Measurements from ENCODE around the gene CEND1.
"Not testable (repeated sequence)": the region's sequence is repeated elsewhere in the genome, so short reads cannot be mapped to it uniquely, and the experiment has no call there.

Gene CEND1

DNA sequence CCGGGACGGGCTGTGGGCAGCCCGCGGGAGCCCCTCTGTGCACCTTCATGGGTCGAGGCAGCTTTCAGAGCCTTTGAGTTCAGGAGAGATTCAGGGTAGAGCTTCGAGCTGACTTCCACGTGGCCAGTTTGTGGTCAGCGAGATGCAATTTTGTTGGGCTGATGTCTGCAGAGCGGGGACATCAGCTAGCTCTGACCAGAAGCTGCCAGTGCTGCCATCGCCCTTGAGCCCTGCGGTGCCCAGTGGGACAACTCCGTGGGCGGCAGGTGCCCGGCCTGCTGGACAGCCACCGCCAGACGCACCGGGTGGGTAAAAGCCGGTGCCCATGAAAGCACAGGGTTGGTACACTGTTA is 41.9 kb downstream of the CEND1 start:
- Histone ChIP-seq H3K36me3 (ENCODE audit: control insufficient read depth, insufficient read depth, low read length) (peaks cover 8% of the 10 kb centered on the region), H3K4me1 (ENCODE audit: control insufficient read depth, insufficient read depth, low read length) (peaks cover 11% of the 10 kb centered on the region), H3K4me3 (ENCODE audit: low read depth, low read length) (peak overlapping the region; percentile 58), H3K9ac (ENCODE audit: low read depth, low read length) (peak overlapping the region; percentile 79), H3K27me3 (ENCODE audit: control insufficient read depth, insufficient read depth, low read length) (no peaks in the 10 kb centered on the region), H3K9me3 (ENCODE audit: control insufficient read depth, insufficient read depth, low read length) (no peaks in the 10 kb centered on the region)

DNA sequence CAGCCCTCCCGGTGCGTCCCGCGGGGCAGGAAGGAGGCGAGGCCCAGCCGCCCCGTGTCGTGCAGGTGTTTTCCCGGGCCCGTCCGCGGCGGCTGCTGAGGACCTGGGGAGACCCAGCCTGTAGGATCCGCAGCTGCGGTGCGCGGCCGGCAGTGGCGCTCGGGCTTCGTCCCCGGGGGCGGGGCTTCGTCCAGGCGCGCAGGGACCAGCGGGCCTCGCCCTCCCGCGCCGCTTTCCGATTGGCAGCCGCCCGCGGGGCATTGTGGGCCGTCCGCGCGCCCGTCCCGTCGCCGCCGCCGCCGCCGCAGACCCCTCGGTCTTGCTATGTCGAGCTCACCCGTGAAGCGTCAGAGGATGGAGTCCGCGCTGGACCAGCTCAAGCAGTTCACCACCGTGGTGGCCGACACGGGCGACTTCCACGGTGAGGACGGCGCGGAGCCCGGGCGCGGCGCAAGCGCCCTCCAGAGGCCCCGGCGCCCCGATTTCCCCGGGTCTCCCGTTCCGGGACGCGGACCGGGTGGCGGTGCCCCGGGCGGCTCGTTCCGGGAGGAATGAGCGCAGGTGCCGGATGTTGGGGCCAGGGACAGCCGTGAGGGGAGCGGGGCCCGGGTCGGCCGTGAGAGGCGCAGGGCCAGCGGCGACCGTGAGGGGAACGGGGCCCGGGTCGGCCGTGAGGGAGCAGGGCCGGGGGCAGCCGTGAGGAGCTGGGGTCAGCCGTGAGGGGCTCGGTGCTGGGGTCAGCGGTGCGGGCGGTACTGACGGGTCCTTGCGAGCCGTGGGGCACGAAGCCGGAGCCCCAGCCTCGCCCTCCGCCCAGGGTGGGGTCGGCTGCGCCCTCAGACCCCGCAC is 42.5 kb downstream of the CEND1 start, which contains the start of gene TALDO1:
TSS of gene TALDO1 (plus strand) at position 307 of the 849 bp plus-strand sequence. CDS start at position 325, 18 bp downstream.
- Histone ChIP-seq H3K36me3 (ENCODE audit: control insufficient read depth, insufficient read depth, low read length) (peaks cover 6% of the 10 kb centered on the region), H3K4me3 (ENCODE audit: low read depth, low read length) (peak within 1 kb of the TSS; percentile 84), H3K27me3 (ENCODE audit: control insufficient read depth, insufficient read depth, low read length) (no peaks in the 10 kb centered on the region), H3K9ac (ENCODE audit: low read depth, low read length) (peak within 1 kb of the TSS; percentile 79), H3K9me3 (ENCODE audit: control insufficient read depth, insufficient read depth, low read length) (no peaks in the 10 kb centered on the region), H3K4me1 (ENCODE audit: control insufficient read depth, insufficient read depth, low read length) (peaks cover 11% of the 10 kb centered on the region)

DNA sequence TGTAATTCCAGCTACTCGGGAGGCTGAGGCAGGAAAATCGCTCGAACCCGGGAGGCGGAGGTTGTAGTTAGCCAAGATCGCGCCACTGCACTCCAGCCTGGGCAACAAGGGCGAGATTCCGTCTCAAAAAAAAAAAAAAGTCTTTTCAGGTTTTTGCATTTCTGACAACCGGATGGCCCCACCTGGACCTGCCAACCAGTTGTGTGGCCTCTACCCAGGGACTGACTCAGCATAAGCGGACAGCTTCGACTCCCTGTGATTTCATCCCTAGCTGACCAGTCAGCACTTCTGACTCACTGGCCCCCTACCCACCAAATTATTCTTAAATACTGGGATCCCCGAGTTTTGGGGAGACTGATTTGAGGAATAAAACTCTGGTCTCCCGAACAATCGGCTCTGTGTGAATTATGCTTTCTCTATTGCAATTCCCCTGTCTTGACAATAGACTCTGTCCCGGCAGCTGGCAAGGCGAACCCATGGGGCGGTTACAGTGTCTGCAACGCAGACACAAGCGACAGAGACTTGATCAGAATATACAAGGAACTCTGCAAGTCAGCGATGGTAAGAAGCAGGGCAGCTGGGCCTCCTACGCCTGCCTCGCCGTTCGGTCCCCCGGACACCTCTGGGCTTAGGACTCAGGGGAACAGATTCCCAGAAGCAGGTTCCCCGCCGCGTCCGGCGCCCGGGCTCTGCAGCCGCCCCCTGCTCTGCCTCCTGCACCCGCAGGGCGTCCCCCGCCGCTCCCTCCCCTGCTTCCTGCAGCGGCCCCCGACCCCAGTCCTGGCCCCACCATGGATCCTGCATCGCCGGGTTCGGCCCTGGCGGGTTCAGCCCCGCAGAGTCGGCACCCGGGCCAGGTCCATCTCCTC is 43.4 kb downstream of the CEND1 start:
- Histone ChIP-seq H3K9me3 (ENCODE audit: control insufficient read depth, insufficient read depth, low read length) (no peaks in the 10 kb centered on the region), H3K36me3 (ENCODE audit: control insufficient read depth, insufficient read depth, low read length) (peaks cover 5% of the 10 kb centered on the region), H3K9ac (ENCODE audit: low read depth, low read length) (peak overlapping the region; percentile 76), H3K4me1 (ENCODE audit: control insufficient read depth, insufficient read depth, low read length) (peaks cover 11% of the 10 kb centered on the region), H3K27me3 (ENCODE audit: control insufficient read depth, insufficient read depth, low read length) (no peaks in the 10 kb centered on the region), H3K4me3 (ENCODE audit: low read depth, low read length) (peak overlapping the region; percentile 84)

DNA sequence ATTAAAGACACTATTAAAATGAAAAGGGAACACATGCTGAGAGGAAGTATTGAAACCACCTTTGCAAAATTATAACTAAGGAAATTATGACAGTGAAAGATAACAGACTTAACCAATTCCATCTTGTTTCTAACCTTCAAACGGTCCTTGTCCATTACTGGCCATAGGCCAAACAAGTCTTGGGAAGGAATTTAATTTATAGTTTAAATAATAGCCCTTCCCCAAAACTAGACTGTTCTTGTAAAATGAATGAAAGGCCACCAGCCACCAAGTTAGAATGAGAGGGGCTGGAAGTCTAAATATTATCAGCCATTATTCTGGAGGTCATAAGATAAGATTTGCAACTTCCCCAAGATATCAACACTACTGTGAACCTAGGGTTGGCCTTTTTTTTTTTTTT is 44.5 kb downstream of the CEND1 start:
- Histone ChIP-seq H3K27me3 (ENCODE audit: control insufficient read depth, insufficient read depth, low read length) (no peaks in the 10 kb centered on the region), H3K4me1 (ENCODE audit: control insufficient read depth, insufficient read depth, low read length) (peaks cover 11% of the 10 kb centered on the region), H3K4me3 (ENCODE audit: low read depth, low read length) (no peak overlapping the region), H3K36me3 (ENCODE audit: control insufficient read depth, insufficient read depth, low read length) (peaks cover 5% of the 10 kb centered on the region), H3K9ac (ENCODE audit: low read depth, low read length) (no peak overlapping the region), H3K9me3 (ENCODE audit: control insufficient read depth, insufficient read depth, low read length) (no peaks in the 10 kb centered on the region)

DNA sequence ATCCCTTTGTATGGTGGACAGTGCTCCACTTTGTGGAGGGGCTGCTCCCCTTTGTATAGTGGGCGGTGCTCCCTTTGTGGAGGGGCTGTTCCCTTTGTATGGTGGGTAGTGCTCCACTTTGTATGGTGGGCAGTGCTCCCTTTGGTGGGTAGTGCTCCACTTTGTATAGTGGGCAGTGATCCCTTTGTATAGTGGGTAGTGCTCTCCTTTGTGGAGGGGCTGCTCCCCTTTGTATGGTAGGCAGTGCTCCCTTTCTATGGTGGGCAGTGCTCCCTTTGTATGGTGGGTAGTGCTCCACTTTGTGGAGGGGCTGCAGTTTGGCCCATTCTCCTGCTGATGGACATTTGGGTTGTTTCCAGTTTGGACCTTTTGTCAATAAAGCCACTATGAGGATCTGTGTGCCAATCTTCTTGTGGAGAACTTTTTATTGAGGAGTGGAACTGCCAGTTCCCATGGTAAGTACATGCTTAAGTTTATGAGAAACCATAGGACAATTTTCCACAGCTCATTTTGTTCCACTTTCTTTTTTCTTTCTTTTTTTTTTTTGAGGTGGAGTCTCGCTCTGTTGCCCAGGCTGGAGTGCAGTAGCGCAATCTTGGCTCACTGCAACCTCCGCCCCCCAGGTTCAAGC is 47.2 kb downstream of the CEND1 start:
- Histone ChIP-seq H3K4me3 (ENCODE audit: low read depth, low read length) (no peak overlapping the region), H3K4me1 (ENCODE audit: control insufficient read depth, insufficient read depth, low read length) (peaks cover 9% of the 10 kb centered on the region), H3K9ac (ENCODE audit: low read depth, low read length) (no peak overlapping the region), H3K27me3 (ENCODE audit: control insufficient read depth, insufficient read depth, low read length) (no peaks in the 10 kb centered on the region), H3K36me3 (ENCODE audit: control insufficient read depth, insufficient read depth, low read length) (no peaks in the 10 kb centered on the region), H3K9me3 (ENCODE audit: control insufficient read depth, insufficient read depth, low read length) (no peaks in the 10 kb centered on the region)

DNA sequence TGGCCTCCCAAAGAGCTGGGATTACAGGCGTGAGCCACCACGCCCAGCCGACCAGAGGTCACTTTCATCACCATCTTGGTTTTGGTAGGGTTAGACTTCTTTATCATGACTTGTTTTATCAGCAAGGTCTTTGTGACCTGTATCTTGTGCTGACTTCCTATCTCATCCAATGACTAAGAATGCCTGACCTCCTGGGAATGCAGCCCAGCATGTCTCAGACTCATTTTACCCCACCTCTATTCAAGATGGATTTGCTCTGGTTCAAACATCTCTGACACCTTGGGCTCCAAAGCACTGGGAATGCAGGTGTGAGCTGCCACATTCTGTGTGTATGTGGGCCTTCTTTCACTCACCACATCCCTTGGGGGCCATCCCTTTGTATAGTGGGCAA is 47.7 kb downstream of the CEND1 start:
- no peak overlapping the region for H3K9ac ChIP-seq (ENCODE audit: low read depth, low read length)
- H3K4me3 ChIP-seq (ENCODE audit: low read depth, low read length): no peak overlapping the region
- H3K36me3 ChIP-seq (ENCODE audit: control insufficient read depth, insufficient read depth, low read length): no peaks in the 10 kb centered on the region
- H3K9me3 ChIP-seq (ENCODE audit: control insufficient read depth, insufficient read depth, low read length): no peaks in the 10 kb centered on the region
- no peaks in the 10 kb centered on the region for H3K27me3 ChIP-seq (ENCODE audit: control insufficient read depth, insufficient read depth, low read length)
- H3K4me1 ChIP-seq (ENCODE audit: control insufficient read depth, insufficient read depth, low read length): peaks cover 9% of the 10 kb centered on the region

DNA sequence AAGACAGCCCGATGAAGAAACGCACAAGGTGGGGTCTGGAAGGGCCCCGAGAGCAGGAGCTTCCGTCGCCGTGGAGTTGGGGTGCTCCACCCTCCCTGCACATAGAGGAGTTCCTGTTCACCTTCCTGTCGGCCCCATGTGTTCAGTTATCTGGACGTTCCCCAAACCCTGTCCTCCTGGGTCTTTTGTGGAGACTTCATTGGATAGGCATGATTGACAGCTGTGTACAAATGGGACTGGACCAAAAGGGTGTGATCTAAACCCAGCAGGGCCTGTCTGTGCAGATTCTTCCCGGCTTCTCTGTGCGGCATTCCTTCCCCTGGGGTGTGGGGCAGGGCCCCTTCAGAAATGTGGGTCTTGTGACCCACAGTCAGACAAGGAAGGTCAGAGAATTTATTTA is 52.0 kb downstream of the CEND1 start:
- H3K4me3 ChIP-seq (ENCODE audit: low read depth, low read length); H3K9me3 ChIP-seq (ENCODE audit: control insufficient read depth, insufficient read depth, low read length); H3K9ac ChIP-seq (ENCODE audit: low read depth, low read length); H3K4me1 ChIP-seq (ENCODE audit: control insufficient read depth, insufficient read depth, low read length); H3K36me3 ChIP-seq (ENCODE audit: control insufficient read depth, insufficient read depth, low read length); H3K27me3 ChIP-seq (ENCODE audit: control insufficient read depth, insufficient read depth, low read length): not testable (repeated sequence)

DNA sequence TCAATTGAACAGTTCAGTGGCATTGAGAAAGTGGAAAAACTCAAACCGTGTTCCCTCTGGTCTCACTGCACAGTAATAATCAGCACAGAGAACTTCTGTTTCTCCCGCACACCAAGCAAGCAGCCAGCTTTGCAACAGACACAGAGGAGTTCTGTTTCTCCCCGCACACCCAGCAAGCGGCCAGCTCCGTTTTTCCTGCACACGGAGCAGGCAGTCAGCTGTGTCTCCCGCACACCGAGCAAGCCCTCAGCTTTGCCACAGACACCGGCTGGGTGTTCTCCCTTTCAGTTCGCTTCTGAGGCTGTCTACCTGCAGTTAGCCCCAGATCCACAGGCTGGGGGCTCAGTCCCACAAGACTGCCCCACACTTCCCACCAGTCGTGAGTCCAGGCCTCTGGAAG is 52.5 kb downstream of the CEND1 start:
- Histone ChIP-seq H3K36me3 (ENCODE audit: control insufficient read depth, insufficient read depth, low read length) (no peaks in the 10 kb centered on the region), H3K9ac (ENCODE audit: low read depth, low read length) (no peak overlapping the region), H3K4me1 (ENCODE audit: control insufficient read depth, insufficient read depth, low read length) (peaks cover 2% of the 10 kb centered on the region), H3K9me3 (ENCODE audit: control insufficient read depth, insufficient read depth, low read length) (no peaks in the 10 kb centered on the region), H3K4me3 (ENCODE audit: low read depth, low read length) (no peak overlapping the region), H3K27me3 (ENCODE audit: control insufficient read depth, insufficient read depth, low read length) (no peaks in the 10 kb centered on the region)
